ENCODE data around the gene PEAK1. TPM values are rescaled to one million over a fixed set of nuclear protein-coding genes. Genes with fewer than 3 reads are reported as not detected.

The PEAK1 gene
- total RNA-seq, 1 donor from 2014 or later = 34.2 TPM

- DNase-seq (no peak), ATAC-seq (ENCODE audit: low read depth) (no peak)
- TF ChIP-seq CTCF (IDR thresholded peaks at IDR 0.05) = no peak
- CTCF ChIA-PET = no interaction called here
- intact Hi-C loops (cut with micrococcal nuclease) = no loop called here
- Mint-ChIP-seq H3K27ac (no peak overlapping the region), H3K4me1 (no peaks in the 10 kb centered on the region), H3K9me3 (peaks cover 2% of the 10 kb centered on the region), H3K4me3 (no peak overlapping the region), H3K36me3 (ENCODE audit: low read depth) (peaks cover 29% of the 10 kb centered on the region), H3K27me3 (no peaks in the 10 kb centered on the region)
- POLR2A ChIA-PET = no interaction called here
Observed at GRCh38 chr15:77361456-77361855, 58.4 kb downstream of the PEAK1 start.

DNA sequence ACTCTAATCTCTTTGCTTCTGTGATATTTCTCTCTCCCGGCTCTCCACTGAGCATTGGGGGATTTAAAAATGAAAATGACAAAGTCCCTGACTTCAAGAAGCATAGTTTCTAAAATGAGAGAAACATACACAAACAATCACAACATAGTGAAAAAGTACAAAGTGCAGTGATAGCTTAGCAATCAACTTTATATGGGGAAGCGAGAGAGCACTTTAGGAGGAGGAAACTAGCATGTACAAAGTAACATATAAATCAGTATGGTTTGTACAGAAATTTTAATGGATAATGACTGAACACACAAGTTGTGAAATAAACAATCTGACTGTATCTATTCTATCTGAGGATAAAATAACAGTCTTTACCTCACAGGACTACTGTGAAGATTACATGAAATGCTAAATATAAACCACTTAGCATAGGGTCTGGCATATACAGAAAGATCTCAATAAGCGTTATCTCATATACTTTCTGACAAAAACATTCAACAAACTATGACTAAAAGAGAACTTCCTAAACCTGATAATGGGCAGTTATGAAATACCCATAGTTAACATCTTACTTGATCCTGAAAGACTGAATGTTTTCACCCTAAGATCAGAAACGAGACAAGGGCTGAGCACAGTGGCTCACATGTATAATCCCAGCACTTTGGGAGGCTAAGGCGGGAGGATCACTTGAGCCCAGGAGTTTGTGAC is 61.2 kb downstream of the PEAK1 start:
- H3K4me3 Mint-ChIP-seq = no peak overlapping the region
- CTCF ChIA-PET = no interaction called here
- H3K4me1 Mint-ChIP-seq = peaks cover 7% of the 10 kb centered on the region
- POLR2A ChIA-PET = no interaction called here
- H3K27ac Mint-ChIP-seq = no peak overlapping the region
- H3K9me3 Mint-ChIP-seq = peaks cover 2% of the 10 kb centered on the region
- peaks cover 20% of the 10 kb centered on the region for H3K36me3 Mint-ChIP-seq (ENCODE audit: low read depth)
- no peak for ATAC-seq (ENCODE audit: low read depth)
- H3K27me3 Mint-ChIP-seq = no peaks in the 10 kb centered on the region
- no peak for TF ChIP-seq CTCF (IDR thresholded peaks at IDR 0.05)
- no peak for DNase-seq
- intact Hi-C loops (cut with micrococcal nuclease) = no loop called here

- ChIA-PET CTCF (no interaction called here), POLR2A (no interaction called here)
- no peak for TF ChIP-seq CTCF (IDR thresholded peaks at IDR 0.05)
- Mint-ChIP-seq H3K27ac (no peak overlapping the region), H3K4me3 (no peak overlapping the region), H3K4me1 (peaks cover 7% of the 10 kb centered on the region), H3K9me3 (no peaks in the 10 kb centered on the region), H3K27me3 (no peaks in the 10 kb centered on the region), H3K36me3 (ENCODE audit: low read depth) (peaks cover 11% of the 10 kb centered on the region)
- no peak for DNase-seq
- no peak for ATAC-seq (ENCODE audit: low read depth)
- intact Hi-C loops (cut with micrococcal nuclease) = no loop called here
Observed at GRCh38 chr15:77356305-77356704, 63.6 kb downstream of the PEAK1 start.

- peaks cover 8% of the 10 kb centered on the region for H3K36me3 Mint-ChIP-seq (ENCODE audit: low read depth)
- CTCF ChIA-PET = no interaction called here
- H3K27ac Mint-ChIP-seq = no peak overlapping the region
Observed at GRCh38 chr15:77355321-77355720, 64.6 kb downstream of the PEAK1 start.

DNA sequence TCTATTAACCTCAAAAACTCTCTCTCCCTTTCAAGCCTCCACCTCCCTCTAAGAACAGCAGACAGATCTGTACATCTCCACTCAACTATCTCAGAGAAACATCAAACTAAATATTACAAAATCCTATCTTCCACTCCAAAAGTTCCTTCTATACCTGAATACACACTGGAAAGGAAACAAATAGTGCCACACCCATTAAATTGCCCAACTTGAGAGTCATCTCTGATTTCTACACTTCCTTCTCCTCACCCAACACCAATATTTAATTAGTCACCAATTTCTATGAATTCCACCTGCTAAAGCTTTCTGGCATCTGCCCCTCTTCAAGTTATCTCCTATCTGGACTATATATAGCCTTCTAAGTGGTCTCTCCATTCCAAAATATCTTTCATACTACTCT is 65.8 kb downstream of the PEAK1 start:
- Mint-ChIP-seq H3K27me3 (no peaks in the 10 kb centered on the region), H3K9me3 (no peaks in the 10 kb centered on the region), H3K36me3 (ENCODE audit: low read depth) (peaks cover 9% of the 10 kb centered on the region), H3K4me3 (no peak overlapping the region), H3K4me1 (peaks cover 7% of the 10 kb centered on the region), H3K27ac (no peak overlapping the region)
- DNase-seq (no peak), ATAC-seq (ENCODE audit: low read depth) (no peak)
- POLR2A ChIA-PET = no interaction called here
- no peak for TF ChIP-seq CTCF (IDR thresholded peaks at IDR 0.05)
- CTCF ChIA-PET = no interaction called here
- intact Hi-C loops (cut with micrococcal nuclease) = no loop called here

More at GRCh38 chr15:77355321-77355720, 64.6 kb downstream of the PEAK1 start:
- TF ChIP-seq CTCF (IDR thresholded peaks at IDR 0.05) = no peak
- POLR2A ChIA-PET = no interaction called here
- no peaks in the 10 kb centered on the region for H3K27me3 Mint-ChIP-seq
- no peak overlapping the region for H3K4me3 Mint-ChIP-seq
- no peaks in the 10 kb centered on the region for H3K9me3 Mint-ChIP-seq
- peaks cover 7% of the 10 kb centered on the region for H3K4me1 Mint-ChIP-seq
- no peak for ATAC-seq (ENCODE audit: low read depth)
- intact Hi-C loops (cut with micrococcal nuclease) = no loop called here
- DNase-seq = no peak
